Natural killer cell (primary cell): ENCODE measurements around the gene MAN1A1. TPM values are rescaled to one million over a fixed set of nuclear protein-coding genes. Genes with fewer than 3 reads are reported as not detected.

ENCODE experiments used
- ATAC-seq, 3 donors: fragments of 150-1000 bp in 2 of 3; fragments of 200-7000 bp in 1 of 3; cut with Tn5 transposase; 1 replicate in 1 of 3; 2 replicates in 2 of 3; pipeline ENCODE4 v1.10.0; 2021; ENCODE audit warnings: mild to moderate bottlenecking in 2 of 3, moderate library complexity in 2 of 3
- DNase-seq, 2 donors: peaks; one replicate each; pipeline versions ENCODE4 v3.0.0 to v3.0.0-alpha.2; 2013 to 2021; ENCODE audit warnings: mixed read lengths in 1 of 2
- H3K27ac ChIP-seq: one replicate; pipeline ENCODE4 v1.5.1; 2013; ENCODE audit warnings: mild to moderate bottlenecking, low read length
- H3K27me3 ChIP-seq: one replicate; pipeline ENCODE4 v1.6.1; 2013; ENCODE audit warnings: low read length; ENCODE audit not compliant: control insufficient read depth, insufficient read depth
- H3K36me3 ChIP-seq: one replicate; pipeline ENCODE4 v1.6.1; 2013; ENCODE audit warnings: low read length; ENCODE audit not compliant: control insufficient read depth, insufficient read depth
- H3K4me1 ChIP-seq: one replicate; pipeline ENCODE4 v1.6.1; 2013; ENCODE audit warnings: low read length; ENCODE audit not compliant: control insufficient read depth, insufficient read depth
- H3K4me3 ChIP-seq: one replicate; pipeline ENCODE4 v1.5.1; 2013; ENCODE audit warnings: low read length
- H3K9me3 ChIP-seq: one replicate; pipeline ENCODE4 v1.6.1; 2013; ENCODE audit warnings: low read length; ENCODE audit not compliant: control insufficient read depth, insufficient read depth
- H3K27ac Mint-ChIP-seq, 2 donors: one replicate each; pipeline ENCODE4 v1.8.0; 2022; ENCODE audit warnings: mild to moderate bottlenecking in 2 of 2, mixed read lengths in 2 of 2, moderate library complexity in 1 of 2
- H3K27me3 Mint-ChIP-seq, 2 donors: one replicate each; pipeline ENCODE4 v1.8.0; 2022; ENCODE audit warnings: low read depth in 2 of 2, mixed read lengths in 2 of 2
- H3K36me3 Mint-ChIP-seq: one replicate; pipeline ENCODE4 v1.8.0; 2022; ENCODE audit warnings: mixed read lengths
- H3K4me1 Mint-ChIP-seq, 2 donors: one replicate each; pipeline ENCODE4 v1.8.0; 2022; ENCODE audit warnings: mixed read lengths in 2 of 2
- H3K4me3 Mint-ChIP-seq: one replicate; pipeline ENCODE4 v1.8.0; 2022; ENCODE audit warnings: mild to moderate bottlenecking, moderate library complexity, mixed read lengths
- H3K9me3 Mint-ChIP-seq, 2 donors: one replicate each; pipeline ENCODE4 v1.8.0; 2022; ENCODE audit warnings: mixed read lengths in 2 of 2
- WGBS: methylation state at CpG from one replicate; pipeline ENCODE4 v1.1.7; 2013; ENCODE audit warnings: missing lambda C conversion rate; ENCODE audit not compliant: insufficient coverage; 5-methylcytosine and 5-hydroxymethylcytosine counted together
- intact Hi-C: fragments of 100-400 bp; cut with micrococcal nuclease; formaldehyde crosslinking; loops from one replicate; pipeline ENCODE4 v1.14.2; 2022
- total RNA-seq, 4 donors: library from RNA; stranded (reverse); fragments of 120-200 nt in 1 of 4; gene quantifications; one replicate each; pipeline versions ENCODE4 v1.2.3 to v1.2.4, GENCODE V29; 2013 to 2022
- TF ChIP-seq, protein P1 (sequence below): fragments of 200-600 bp; IDR thresholded peaks from one replicate; pipeline ENCODE4 v1.8.0; 2022; ENCODE audit warnings: antibody characterized with exemption

The MAN1A1 gene
- total RNA-seq, 3 donors from 2014 or later (not counting 1 experiment from before 2014, with no cell fraction given): 45.6 to 54.6 (median 53.6) TPM

DNA sequence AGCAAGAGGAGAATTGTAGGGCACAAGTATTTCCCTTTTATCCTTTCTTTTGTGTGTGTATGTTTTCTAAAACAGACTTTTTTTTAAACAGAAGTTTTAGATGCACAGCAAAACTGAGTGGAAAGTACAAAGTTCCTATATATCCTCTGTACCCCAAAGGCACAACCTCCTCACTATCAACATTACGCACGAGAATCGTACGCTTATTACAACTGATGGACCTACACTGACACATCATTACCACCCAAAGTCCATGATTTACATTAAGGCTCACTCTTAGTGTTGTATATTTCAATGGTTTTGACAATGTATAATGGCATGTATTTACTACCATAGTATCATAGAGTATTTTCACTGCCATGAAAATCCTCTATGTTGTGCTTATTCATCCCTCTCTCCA lies 32.6 kb downstream of the MAN1A1 start:
- H3K4me1 ChIP-seq: peaks cover 40% of the 10 kb centered on the region
- DNase-seq: no peak
- ATAC-seq: no peak
- WGBS: 100% methylated on average over 4 of the region's 4 CpGs
- TF ChIP-seq, protein P1, sequence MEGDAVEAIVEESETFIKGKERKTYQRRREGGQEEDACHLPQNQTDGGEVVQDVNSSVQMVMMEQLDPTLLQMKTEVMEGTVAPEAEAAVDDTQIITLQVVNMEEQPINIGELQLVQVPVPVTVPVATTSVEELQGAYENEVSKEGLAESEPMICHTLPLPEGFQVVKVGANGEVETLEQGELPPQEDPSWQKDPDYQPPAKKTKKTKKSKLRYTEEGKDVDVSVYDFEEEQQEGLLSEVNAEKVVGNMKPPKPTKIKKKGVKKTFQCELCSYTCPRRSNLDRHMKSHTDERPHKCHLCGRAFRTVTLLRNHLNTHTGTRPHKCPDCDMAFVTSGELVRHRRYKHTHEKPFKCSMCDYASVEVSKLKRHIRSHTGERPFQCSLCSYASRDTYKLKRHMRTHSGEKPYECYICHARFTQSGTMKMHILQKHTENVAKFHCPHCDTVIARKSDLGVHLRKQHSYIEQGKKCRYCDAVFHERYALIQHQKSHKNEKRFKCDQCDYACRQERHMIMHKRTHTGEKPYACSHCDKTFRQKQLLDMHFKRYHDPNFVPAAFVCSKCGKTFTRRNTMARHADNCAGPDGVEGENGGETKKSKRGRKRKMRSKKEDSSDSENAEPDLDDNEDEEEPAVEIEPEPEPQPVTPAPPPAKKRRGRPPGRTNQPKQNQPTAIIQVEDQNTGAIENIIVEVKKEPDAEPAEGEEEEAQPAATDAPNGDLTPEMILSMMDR: no peak
- no peak overlapping the region for H3K27ac ChIP-seq
- peak overlapping the region; percentile 60 to 63 for H3K27ac Mint-ChIP-seq
- intact Hi-C loops: loop anchor here (10.0 kb wide), 1 partner anchor 1702 kb away; no protein-coding TSS in a partner anchor
- H3K36me3 Mint-ChIP-seq: no peaks in the 10 kb centered on the region
- peaks cover 57 to 60% of the 10 kb centered on the region in 2 donors for H3K4me1 Mint-ChIP-seq
- no peaks in the 10 kb centered on the region for H3K27me3 ChIP-seq
- no peaks in the 10 kb centered on the region for H3K36me3 ChIP-seq
- no peak overlapping the region for H3K4me3 ChIP-seq
- H3K4me3 Mint-ChIP-seq: no peak overlapping the region
- no peaks in the 10 kb centered on the region for H3K9me3 Mint-ChIP-seq
- H3K9me3 ChIP-seq: no peaks in the 10 kb centered on the region
- no peaks in the 10 kb centered on the region for H3K27me3 Mint-ChIP-seq

DNA sequence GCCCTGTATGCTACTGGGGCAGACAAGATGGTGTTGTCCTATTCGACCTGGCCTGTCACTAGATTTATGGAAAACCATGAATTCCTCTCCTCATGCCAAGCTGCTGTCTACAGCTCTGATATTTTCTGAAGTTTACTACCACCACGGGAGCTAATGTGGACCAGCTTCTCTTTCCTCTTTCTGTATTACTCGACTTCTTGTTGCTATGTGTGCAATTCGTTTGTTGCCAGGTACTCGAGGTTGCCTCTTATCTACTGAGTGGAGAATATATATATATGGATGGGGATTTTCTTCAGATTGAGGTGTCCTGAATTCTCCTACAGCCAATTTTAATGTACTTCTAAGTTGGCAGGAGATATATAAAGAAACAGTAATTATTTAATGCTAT lies 34.7 kb downstream of the MAN1A1 start:
- 41% methylated on average over 2 of the region's 5 CpGs for WGBS
- H3K27ac ChIP-seq: peak overlapping the region; percentile 98
- peaks cover 66 to 69% of the 10 kb centered on the region in 2 donors for H3K4me1 Mint-ChIP-seq
- no peaks in the 10 kb centered on the region for H3K36me3 Mint-ChIP-seq
- no peak overlapping the region for H3K4me3 ChIP-seq
- no peaks in the 10 kb centered on the region for H3K27me3 Mint-ChIP-seq
- no peaks in the 10 kb centered on the region for H3K27me3 ChIP-seq
- intact Hi-C loops: loop anchor here (1.0 to 10.0 kb wide), 6 partner anchors 7 to 1700 kb away; no protein-coding TSS in a partner anchor
- H3K4me1 ChIP-seq: peaks cover 45% of the 10 kb centered on the region
- no peaks in the 10 kb centered on the region for H3K9me3 Mint-ChIP-seq
- TF ChIP-seq, protein P1: no peak
- H3K36me3 ChIP-seq: no peaks in the 10 kb centered on the region
- H3K4me3 Mint-ChIP-seq: peak overlapping the region; percentile 84
- H3K9me3 ChIP-seq: no peaks in the 10 kb centered on the region
- ATAC-seq (no peak), DNase-seq (peak in 1 of 2 donors; percentile 49)
- peak overlapping the region; percentile 95 to 98 for H3K27ac Mint-ChIP-seq

DNA sequence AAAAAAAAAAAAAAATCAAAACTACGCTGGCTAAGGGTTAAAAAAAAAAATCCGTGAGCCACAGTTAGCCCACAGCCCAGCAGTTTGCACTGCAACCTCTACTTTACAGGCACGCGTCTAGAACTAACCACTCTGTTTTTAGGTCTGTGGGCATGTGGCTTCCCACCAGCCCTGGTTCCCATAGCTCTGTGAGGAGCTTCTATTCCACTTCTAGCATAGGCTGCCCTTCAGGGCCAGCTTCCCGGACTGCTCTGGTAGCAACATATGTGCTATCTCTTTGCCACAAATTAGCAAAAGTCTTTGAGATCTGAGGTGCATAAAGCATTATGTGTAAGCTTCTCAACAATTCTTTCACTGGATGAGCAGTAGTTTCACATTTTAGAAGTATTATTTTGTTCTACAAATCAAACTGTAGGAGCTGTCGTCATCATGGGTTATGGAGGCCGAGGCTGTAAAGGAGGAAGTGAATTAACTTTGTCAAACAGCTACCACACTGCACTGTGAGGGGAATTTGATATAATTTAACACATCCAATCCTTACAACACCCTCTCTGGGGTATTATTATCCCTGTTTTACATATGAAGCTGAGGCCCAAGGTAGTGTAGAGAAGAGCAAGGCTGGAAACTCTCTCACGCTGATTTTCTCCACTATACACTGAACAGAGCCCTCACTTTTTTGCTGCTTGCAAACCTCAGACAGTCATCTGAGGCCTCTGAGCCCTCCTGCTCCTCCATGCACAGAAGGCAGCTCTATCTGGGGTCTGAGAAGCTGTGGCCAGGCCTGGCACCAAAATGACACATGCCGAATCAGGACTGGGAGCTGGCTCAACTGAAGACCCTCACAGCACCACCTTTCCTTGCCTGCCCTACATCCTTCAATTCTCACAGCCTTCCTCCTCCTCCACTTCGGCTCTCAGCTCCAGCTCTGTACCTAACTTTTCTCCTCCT lies 35.4 kb downstream of the MAN1A1 start:
- H3K4me3 Mint-ChIP-seq: peak overlapping the region; percentile 84
- WGBS: 19% methylated on average over 8 of the region's 10 CpGs
- H3K4me1 Mint-ChIP-seq: peaks cover 66 to 76% of the 10 kb centered on the region in 2 donors
- DNase-seq (peak; percentile 63 to 76), ATAC-seq (peak; percentile 66 to 82 (median 81))
- TF ChIP-seq, protein P1: no peak
- H3K9me3 Mint-ChIP-seq: no peaks in the 10 kb centered on the region
- peaks cover 45% of the 10 kb centered on the region for H3K4me1 ChIP-seq
- H3K27me3 Mint-ChIP-seq: no peaks in the 10 kb centered on the region
- no peak overlapping the region for H3K4me3 ChIP-seq
- H3K36me3 Mint-ChIP-seq: no peaks in the 10 kb centered on the region
- peak overlapping the region; percentile 95 to 98 for H3K27ac Mint-ChIP-seq
- no peaks in the 10 kb centered on the region for H3K36me3 ChIP-seq
- H3K9me3 ChIP-seq: no peaks in the 10 kb centered on the region
- peak overlapping the region; percentile 98 for H3K27ac ChIP-seq
- intact Hi-C loops: loop anchor here (1.0 to 10.0 kb wide), 7 partner anchors 8 to 1699 kb away; no protein-coding TSS in a partner anchor
- H3K27me3 ChIP-seq: no peaks in the 10 kb centered on the region
